ENCODE measurements around the gene POLR2E. TPM values are rescaled to one million over a fixed set of nuclear protein-coding genes. Genes with fewer than 3 reads are reported as not detected.

Gene POLR2E
- total and polyA plus RNA-seq, 2 donors from 2014 or later = 158 to 189 TPM

DNA sequence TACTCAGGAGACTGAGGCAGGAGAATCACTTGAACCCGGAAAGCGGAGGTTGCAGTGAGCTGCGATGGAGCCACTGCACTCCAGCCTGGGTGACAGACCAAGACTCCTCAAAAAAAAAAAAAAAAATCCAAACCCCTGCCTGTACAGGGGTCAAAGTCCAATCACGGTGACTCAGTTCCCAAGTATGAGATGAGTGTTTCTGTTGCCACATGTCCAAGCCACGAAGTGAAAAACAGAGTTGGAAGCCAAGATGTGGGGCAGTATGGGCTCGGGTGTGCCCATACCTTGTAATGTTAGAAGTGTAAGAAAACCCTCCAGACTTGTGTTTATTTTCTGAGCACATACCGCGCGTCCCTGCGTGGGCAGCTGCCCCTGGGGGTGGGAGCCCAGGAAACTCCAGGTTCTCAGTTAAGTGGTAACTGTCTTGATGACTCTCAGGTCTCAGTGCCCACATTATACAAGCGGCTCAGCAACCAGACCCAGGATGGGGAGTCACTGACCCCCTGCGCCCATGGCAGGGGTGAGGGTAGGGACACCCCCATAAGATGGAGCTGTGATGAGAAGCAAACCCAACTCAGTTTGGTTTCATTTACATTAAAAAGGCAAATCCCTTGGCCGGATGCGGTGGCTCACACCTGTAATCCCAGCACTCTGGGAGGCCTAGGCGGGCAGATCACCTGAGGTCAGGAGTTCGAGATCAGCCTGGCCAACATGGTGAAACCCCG, 7.4 kb upstream of the POLR2E start:
- peaks cover 0 to 8% (median 2%) of the 10 kb centered on the region in 3 donors for H3K36me3 ChIP-seq (ENCODE audit: control insufficient read depth in 2 of 3, insufficient read depth in 3 of 3, low read length in 3 of 3)
- H3K27ac ChIP-seq (ENCODE audit: low read depth in 2 of 2, low read length in 2 of 2) = peak overlapping the region; percentile 89 to 96
- TF ChIP-seq, protein P1, sequence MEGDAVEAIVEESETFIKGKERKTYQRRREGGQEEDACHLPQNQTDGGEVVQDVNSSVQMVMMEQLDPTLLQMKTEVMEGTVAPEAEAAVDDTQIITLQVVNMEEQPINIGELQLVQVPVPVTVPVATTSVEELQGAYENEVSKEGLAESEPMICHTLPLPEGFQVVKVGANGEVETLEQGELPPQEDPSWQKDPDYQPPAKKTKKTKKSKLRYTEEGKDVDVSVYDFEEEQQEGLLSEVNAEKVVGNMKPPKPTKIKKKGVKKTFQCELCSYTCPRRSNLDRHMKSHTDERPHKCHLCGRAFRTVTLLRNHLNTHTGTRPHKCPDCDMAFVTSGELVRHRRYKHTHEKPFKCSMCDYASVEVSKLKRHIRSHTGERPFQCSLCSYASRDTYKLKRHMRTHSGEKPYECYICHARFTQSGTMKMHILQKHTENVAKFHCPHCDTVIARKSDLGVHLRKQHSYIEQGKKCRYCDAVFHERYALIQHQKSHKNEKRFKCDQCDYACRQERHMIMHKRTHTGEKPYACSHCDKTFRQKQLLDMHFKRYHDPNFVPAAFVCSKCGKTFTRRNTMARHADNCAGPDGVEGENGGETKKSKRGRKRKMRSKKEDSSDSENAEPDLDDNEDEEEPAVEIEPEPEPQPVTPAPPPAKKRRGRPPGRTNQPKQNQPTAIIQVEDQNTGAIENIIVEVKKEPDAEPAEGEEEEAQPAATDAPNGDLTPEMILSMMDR (IDR thresholded peaks at IDR 0.05; ENCODE audit: borderline replicate concordance, extremely low read depth, insufficient read depth) = no peak
- FAIRE-seq (no peak), DNase-seq (peak in 2 of 5 donors; percentile 40 to 62)
- peaks cover 0 to 39% (median 28%) of the 10 kb centered on the region in 3 donors for H3K4me1 ChIP-seq (ENCODE audit: control insufficient read depth in 2 of 3, insufficient read depth in 2 of 3, low read depth in 1 of 3, low read length in 3 of 3)
- H3K9me3 ChIP-seq (ENCODE audit: control insufficient read depth in 2 of 3, insufficient read depth in 1 of 3, low read length in 3 of 3) = no peaks in the 10 kb centered on the region
- H3K27me3 ChIP-seq (ENCODE audit: control insufficient read depth, insufficient read depth, low read length) = no peaks in the 10 kb centered on the region
- intact Hi-C loops (cut with DNase I) = no loop called here
- peak overlapping the region in 2 of 3 donors; percentile 15 to 66 for H3K9ac ChIP-seq (ENCODE audit: low read length in 3 of 3)
- H3K4me3 ChIP-seq (ENCODE audit: low read length in 3 of 3) = no peak overlapping the region

DNA sequence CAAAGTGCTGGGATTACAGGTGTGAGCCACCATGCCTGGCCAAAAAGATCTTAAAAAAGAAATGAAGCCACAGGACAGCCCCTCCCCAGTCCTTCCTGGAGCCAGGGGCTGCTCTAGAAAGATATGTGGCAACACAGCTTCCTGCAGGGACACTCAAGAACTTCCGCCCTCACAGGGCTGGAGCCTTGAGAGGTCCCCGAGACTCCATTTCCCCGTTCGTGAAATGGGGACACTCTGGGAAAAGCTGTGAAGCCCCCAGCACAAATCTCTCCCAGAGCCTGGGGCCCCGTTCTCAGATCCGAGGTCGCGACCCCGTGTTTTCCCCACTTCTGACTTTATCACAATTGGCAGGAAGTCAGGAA, 6.1 kb upstream of the POLR2E start:
- Histone ChIP-seq H3K36me3 (ENCODE audit: control insufficient read depth in 2 of 3, insufficient read depth in 3 of 3, low read length in 3 of 3) (peaks cover 0 to 3% (median 0%) of the 10 kb centered on the region in 3 donors), H3K4me3 (ENCODE audit: low read length in 3 of 3) (peak overlapping the region in 1 of 3 donors; percentile 30), H3K27ac (ENCODE audit: low read depth in 2 of 2, low read length in 2 of 2) (peak overlapping the region; percentile 89 to 96), H3K9me3 (ENCODE audit: control insufficient read depth in 2 of 3, insufficient read depth in 1 of 3, low read length in 3 of 3) (no peaks in the 10 kb centered on the region), H3K27me3 (ENCODE audit: control insufficient read depth, insufficient read depth, low read length) (no peaks in the 10 kb centered on the region), H3K9ac (ENCODE audit: low read length in 3 of 3) (peak overlapping the region in 1 of 3 donors; percentile 66), H3K4me1 (ENCODE audit: control insufficient read depth in 2 of 3, insufficient read depth in 2 of 3, low read depth in 1 of 3, low read length in 3 of 3) (peaks cover 0 to 37% (median 28%) of the 10 kb centered on the region in 3 donors)
- intact Hi-C loops (cut with DNase I) = no loop called here
- no peak for FAIRE-seq
- peak in 2 of 5 donors; percentile 26 to 72 for DNase-seq
- TF ChIP-seq, protein P1 (IDR thresholded peaks at IDR 0.05; ENCODE audit: borderline replicate concordance, extremely low read depth, insufficient read depth) = no peak

DNA sequence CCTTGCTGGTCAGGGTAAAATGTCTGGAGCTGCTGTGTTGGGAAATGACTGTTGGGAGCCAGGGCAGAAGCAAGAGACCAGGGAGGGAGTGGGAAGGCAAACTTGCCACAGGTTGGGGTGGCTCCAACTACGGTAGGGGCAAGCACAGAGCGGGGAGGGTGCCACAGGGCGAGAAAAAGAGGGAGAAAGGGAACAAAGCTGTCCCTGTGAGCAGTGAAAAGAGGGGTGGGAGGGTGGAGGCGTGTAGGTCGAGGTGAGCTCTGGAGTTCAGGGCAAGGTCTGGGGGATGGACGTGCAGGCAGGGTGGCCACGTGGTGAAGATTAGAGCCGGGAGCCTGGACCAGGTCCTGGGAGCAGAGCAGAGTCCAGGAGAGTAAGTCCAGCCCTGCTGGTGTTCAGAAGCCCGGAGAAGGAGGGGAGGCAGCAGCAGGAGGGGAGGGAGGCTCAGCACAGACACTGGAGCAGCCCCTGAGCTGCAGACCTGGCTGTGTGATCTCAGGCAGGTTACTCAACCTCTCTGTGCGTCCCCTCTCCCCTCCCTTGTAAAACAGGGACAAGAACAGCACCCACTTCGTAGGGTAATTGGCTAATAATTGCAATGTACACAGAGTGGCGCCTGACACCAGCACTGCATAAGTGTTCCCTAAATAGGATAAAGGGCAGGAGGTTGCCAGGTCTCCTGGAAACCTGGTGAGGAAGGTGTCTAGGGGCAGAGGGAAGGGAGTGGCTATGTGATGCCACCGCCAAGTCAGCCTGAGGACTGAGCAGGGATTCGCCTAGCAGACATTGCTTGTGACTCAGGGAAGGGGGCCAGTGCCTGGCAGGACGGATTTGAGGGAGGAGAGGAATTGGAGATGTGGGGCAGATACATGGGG, 3.2 kb upstream of the POLR2E start:
- Histone ChIP-seq H3K4me3 (ENCODE audit: low read length in 3 of 3) (no peak overlapping the region), H3K36me3 (ENCODE audit: control insufficient read depth in 2 of 3, insufficient read depth in 3 of 3, low read length in 3 of 3) (no peaks in the 10 kb centered on the region), H3K9me3 (ENCODE audit: control insufficient read depth in 2 of 3, insufficient read depth in 1 of 3, low read length in 3 of 3) (no peaks in the 10 kb centered on the region), H3K27ac (ENCODE audit: low read depth in 2 of 2, low read length in 2 of 2) (peak overlapping the region; percentile 40 to 85), H3K27me3 (ENCODE audit: control insufficient read depth, insufficient read depth, low read length) (no peaks in the 10 kb centered on the region), H3K4me1 (ENCODE audit: control insufficient read depth in 2 of 3, insufficient read depth in 2 of 3, low read depth in 1 of 3, low read length in 3 of 3) (peaks cover 0 to 46% (median 27%) of the 10 kb centered on the region in 3 donors), H3K9ac (ENCODE audit: low read length in 3 of 3) (peak overlapping the region in 1 of 3 donors; percentile 26)
- intact Hi-C loops (cut with DNase I) = no loop called here
- TF ChIP-seq, protein P1 (IDR thresholded peaks at IDR 0.05; ENCODE audit: borderline replicate concordance, extremely low read depth, insufficient read depth) = no peak
- FAIRE-seq = no peak
- no peak for DNase-seq
